RKO (cell line): Measurements from ENCODE around the gene CWC22.
"Not testable (repeated sequence)": the region's sequence is repeated elsewhere in the genome, so short reads cannot be mapped to it uniquely, and the experiment has no call there.

Experiments used
- DNase-seq: peaks from one replicate; pipeline ENCODE4 v3.0.0-alpha.2; 2016; ENCODE audit warnings: low spot score

Gene CWC22

DNA sequence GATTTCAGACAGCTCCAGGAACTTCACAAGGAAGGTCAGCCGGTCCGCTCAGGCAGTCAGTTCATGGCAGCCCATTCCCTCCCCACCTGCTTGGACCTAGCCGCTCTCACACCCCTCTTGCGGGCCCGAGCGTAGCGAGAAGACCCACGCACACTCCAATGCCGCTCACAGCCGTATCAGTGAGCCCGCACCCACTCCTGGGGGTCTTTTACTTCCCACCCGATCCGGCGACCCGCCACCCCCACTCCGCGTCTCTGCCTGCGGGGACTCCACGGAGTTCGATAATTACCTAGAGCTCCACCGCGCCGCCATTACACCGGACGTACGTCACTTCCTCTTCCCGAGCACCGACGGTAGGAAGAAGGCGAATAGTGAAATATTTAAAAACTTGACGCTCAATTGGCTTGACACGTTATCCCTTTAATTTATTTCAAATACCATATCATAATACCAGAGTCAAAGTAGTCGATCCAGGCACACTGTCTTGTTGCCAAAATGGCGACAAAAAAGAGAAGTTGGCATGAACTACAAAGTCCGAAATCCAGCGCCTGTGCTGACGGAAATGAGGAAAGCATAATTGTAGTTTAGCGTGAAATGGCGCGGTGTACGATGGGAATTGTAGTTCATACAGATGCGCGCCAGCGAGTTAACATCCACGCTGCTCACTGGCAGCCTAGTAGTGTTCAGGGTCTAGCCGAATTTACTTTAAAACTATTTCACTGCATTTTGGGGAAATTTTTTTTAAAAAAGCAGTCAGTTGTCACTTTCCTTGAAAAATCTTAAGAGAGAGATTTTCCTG is at the start of gene CWC22:
Gene CWC22 (minus strand): TSS at position 517 of the 799 bp plus-strand sequence. CDS start 13,956 bp downstream, outside the sequence.
- peak; percentile 95 for DNase-seq

DNA sequence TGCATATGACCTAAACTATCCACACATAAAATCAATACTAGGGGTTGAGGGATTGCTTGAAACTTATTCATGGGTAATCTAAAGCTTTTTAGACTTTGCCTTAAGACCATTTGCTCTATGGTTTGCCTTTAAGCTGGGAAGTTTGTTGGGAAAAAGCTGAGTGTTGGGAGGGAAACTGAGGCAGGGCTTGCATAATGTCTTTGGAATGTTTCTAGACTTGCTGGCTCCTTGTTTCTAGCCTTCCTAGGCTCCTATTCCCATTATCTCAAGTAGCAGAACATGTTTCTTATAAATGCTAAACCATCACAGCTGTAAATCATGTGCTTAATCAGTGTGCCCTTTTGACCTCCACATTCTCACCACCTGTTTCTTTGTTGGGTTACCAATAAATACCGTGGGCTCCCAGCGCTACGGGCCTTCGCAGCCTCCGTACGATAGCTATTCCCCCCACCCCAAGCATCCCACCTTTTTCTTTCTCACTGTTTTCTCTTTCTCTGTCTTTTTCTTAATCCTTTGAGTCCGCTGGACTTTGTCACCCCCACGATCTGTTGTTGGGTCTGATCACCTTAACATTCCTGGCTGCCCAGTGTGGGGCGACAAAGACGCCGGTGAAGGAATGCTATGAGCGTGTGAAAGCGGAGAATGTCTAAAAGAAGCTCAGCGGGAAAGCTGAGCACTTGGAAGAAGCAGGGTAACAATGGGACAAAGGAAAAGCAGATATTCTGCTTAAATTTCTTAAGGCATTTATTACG is 49.4 kb upstream of the CWC22 start:
- no peak for DNase-seq

DNA sequence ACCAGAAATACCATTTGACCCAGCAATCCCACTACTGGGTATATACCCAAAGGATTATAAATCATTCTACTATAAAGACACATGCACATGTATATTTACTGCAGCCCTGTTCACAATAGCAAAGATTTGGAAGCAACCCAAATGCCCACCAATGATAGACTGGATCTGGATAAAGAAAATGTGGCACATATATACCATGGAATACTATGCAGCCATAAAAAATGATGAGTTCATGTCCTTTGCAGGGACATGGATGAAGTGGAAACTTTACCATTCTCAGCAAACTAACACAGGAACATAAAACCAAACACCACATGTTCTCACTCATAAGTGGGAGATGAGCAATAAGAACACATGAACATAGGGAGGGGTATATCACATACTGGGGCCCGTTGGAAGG is 47.5 kb upstream of the CWC22 start:
- not testable (repeated sequence) for DNase-seq

DNA sequence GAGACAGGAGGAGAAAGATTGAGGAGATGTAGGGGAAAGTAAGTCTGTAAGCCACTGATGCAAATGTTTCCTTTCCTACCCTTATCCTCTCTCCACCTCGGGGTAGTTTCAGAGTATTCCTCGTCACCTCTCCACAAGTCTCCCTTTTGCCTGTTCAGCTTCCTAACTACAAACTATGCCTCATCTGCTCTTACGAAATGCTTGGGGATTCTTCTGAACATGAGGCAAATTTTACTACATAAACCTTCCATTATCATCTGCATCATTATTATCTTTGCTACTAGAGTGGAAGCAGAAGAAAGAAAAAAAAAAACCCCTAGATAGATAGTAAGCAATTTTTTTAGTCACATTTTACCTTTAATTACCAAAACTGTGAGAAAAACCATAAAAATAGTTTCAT is 43.1 kb upstream of the CWC22 start:
- DNase-seq: no peak

DNA sequence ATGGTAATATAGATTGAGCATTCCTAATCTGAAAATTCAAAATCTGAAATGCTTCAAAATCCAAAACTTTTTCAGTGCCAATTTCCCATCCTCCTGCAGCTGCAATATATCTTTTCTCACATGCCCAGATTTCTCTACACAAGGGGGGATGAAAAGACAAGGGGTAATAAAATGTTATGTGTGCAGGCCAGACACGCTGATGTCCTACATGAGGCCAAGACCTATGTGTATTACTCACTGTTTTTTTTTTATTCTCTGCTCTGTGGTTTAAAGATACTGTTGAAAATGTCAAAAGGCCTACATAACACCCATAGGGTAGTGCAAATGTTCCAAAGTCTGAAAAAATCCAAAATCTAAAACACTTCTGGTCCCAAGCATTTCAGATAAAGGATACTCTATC is 41.2 kb upstream of the CWC22 start:
- no peak for DNase-seq

DNA sequence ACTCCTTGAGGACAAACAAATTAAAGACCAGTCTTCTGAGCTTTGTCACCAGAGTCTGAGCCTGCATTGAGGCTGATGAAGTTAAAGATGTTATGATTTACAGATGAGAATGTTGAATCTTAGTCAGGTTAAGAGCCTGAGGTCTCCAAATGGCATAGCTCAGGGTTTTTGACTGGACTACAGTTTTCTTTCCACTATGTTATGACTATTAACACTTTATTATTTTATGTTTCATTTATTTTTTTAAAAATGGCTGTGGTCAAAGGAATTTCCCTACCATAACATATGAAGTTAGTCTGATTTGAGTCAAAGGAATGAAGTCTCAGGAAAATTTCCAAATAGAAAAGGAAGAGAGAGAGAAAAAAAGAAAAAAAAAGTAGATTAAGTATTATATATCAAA is 39.7 kb upstream of the CWC22 start:
- no peak for DNase-seq

DNA sequence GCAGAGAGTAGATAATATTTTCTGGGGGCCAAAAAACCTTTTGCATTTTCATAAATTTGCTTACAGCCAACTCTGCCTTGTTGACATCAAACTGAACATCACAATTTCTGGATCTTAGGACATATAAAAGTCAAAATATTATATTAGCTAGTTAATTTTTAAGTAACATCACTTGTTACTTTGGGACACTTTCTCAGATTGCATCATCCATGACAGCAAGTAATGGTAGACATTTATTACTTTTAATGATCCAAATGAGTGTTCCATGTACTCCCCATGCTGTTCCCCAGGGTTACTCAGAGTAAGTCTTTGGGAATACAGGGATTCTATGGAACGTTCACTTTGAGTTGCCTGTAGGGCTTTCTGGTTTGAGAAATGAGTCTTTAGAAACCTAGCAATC is 39.1 kb upstream of the CWC22 start:
- no peak for DNase-seq

DNA sequence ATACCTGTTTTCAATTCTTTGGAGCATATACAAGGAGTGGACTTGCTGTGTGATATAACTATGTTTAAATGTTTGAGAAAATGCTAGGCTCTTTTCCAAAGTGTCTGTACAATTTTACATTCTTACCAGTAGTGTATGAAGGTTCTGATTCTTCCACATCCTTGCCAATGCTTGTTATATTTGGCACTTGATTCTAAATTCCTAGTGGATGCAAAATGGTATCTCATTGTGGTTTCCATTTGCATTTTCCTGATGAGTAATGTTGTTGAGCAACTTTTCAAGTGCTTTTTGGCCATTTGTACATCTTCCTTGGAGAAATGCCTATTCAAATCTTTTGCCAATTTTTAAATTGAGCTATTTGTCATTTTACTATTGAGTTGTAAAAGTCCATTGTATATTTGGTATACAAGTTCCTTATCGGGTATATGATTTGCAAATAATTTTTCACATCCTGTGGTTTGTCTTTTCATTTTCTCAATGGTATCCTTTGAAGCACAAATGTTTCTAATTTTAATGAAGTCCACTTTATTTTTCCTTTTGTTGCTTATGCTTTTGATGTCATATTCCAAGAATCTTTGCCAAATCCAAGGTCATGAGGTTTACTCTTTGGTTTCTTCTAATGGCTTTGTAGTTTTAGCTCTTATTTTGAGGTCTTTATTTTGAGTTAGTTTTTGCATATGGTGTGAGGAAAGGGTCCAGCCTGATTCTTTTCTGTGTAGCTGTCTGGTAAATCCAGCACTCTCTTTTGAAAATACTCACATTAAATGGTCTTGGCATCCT is 33.2 kb upstream of the CWC22 start:
- no peak for DNase-seq

DNA sequence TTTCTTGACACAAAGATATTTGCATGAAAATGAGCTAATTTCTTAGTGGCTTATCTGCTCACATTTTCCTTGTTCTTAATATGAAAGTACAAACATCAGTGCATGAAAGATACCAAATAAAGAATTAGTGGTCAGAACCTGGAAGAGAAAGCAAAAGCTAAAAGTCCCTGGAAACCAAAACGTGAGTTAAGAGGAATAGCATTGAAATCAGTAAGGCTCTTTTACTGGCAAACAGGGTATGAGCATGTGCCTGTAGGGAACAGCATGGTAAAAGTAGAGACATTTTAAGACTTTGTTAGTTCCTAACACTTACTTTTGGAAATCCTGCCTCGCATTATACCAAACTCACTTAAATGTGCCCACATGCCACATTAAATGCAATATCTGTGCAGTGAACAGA is 31.9 kb upstream of the CWC22 start:
- no peak for DNase-seq

DNA sequence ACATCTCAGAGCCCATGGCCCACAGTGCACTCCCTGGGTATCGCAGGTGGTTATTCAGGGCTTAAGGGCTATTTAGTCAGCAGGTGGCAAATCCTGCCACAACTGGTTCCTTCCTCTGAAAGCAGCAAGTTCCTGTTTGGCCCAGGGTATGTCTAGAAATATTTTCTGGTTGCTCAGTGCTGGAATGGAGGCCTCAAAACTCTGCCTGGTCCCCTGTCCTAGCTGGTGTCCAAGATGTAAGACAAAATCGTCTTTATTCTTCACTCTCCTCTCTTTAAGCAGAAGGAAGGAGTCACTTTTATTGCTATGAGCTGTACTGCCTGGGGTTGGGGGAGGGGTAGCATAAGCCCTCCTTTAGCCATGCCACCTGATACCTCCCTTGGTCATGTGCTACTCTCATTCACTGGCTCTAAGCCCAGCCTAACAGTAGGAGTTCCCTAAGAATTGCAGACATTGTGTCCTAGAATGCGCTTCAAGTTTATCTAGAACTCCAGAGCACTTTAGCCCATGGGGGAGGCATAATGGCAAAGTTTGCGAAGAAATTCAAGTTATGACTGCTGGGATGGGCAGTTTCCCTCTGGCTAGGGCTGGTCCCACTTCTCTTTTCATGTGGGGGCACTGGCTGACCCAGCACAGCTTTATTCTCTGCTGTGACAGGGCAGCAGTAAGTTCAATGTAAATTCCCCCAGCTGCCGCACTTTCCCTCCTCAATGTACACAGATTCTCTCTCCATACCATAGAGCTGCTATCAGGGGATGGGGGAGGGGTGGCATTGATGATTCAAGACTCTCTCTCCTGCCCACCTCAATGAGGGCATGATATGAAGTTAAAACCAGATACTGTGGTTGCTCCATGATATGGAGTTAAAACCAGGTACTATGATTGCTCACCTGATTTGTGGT is 27.1 kb upstream of the CWC22 start:
- DNase-seq: no peak

DNA sequence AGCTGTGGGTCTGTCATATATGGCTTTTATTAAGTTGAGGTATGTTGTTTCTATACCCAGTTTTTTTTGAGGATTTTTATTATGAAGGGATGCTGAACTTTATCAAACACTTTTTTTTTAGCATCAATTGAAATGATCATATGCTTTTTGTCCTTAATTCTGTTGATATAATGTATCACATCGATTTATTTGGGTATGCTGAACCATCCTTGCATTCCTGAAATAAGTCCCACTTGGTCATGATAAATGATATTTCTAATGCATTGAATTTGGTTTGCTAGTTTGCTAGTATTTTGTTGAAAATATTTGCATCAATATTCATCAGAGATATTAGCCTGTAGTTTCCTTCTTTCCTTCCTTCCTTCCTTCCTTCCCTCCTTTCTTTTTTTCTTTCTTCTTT is 22.5 kb upstream of the CWC22 start:
- DNase-seq: no peak

DNA sequence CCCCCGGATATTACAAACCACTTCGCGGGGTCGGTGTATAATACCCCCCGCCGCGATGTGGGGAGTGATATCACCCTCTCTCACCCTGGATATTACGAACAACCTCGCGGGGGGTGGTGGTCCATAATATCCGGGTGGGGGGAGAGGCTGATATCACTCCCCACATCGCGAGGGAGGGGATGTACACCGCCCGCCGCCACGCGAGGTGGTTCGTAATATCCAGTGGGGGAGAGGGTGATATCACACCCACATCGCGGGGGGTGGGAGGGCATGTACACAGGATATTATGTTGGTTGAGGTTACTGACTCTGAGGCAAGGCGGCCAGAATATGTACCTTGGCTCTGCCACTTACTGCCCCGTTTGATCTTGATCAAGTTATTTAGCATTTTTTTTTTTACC is 14.8 kb upstream of the CWC22 start:
- no peak for DNase-seq

DNA sequence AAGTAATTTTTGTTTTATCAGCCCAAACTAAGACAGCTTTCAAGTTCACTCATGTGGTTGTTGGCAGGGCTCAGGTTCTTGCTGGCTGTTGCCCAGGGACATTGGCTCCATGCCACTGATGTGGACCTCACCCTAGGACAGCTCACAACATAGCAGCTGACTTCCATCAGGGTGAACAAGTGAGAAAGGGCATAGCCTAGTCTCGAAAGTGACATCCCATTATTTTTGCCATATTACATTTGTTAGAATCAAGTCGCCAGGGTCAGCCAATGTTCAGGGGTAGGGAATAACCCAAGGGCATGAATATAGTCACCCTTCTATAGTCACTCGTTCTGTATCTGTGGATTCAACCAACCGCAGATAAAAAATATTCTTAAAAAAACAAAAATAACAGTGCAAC is 10.7 kb upstream of the CWC22 start:
- no peak for DNase-seq

DNA sequence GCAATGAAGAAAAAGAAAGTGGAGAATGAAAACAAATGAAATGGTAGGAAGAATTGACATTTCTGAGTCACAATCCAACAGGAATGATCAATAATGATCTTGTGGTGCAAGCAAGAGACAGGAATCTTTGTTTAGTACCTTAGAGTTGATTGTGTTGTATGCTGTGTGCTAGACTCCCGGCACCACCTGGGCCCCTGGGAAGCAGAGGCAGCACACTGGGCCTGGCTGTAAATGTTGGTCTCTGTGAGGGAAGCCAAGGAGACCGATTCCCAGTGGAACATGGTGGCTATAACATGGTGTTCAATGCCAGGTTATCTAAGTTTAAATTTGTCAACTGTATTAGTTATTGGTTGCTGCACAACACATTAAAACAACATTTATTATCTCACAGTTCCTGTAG is 9.8 kb upstream of the CWC22 start:
- no peak for DNase-seq

DNA sequence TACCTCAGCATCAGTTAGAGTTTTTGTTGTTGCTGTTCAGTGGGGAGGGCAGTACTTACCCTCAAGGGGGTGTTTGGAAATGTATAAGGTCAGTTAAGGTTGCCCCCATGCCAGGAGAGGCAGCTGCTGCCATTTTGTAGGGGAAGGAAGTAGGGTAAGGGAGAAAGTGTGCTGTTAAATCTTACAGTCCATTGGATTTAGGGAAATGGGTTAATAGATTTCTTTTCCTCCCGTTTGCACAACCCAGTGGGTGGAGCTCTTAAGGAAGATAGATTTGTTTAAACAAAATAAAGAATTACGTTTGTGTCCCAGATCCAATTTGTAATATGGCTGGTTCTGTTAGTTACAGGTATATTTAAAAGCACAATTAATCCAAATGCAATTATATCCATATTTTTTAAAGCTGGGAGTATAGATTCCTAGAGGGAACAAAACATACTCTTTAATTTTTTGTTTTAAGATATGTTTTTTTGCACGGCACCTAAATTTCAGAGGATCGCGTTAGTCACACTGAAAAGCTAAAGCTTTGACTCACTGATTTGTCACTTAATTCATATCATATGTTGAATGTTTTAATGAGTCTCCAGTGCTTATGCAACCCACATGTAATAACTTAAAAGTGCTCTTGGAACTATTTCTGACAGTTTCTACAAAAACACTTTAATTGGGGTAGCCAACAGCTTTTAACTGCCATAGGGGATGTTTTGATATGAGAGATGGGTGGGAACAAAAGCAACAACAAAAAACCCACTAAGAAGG is 9.0 kb upstream of the CWC22 start:
- peak; percentile 88 for DNase-seq

DNA sequence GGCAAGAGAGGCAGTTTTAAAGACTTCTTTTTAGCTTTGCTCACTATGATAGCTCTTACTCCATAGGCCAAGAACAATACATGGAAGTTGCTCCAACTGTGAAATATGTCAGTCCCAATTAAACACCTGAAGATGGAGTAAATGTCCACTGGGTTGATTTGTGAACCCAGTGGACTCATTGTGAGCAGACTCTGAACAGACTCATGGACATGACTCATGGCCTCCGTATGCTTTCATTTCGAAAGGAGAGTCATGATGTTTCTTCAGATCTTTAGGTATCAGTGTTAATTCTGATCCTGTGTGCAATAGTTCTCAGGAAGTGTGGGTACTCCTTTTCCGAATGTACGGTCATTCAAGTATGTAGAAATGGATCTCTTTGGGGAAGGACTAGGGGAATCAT is 5.4 kb upstream of the CWC22 start:
- peak; percentile 89 for DNase-seq

DNA sequence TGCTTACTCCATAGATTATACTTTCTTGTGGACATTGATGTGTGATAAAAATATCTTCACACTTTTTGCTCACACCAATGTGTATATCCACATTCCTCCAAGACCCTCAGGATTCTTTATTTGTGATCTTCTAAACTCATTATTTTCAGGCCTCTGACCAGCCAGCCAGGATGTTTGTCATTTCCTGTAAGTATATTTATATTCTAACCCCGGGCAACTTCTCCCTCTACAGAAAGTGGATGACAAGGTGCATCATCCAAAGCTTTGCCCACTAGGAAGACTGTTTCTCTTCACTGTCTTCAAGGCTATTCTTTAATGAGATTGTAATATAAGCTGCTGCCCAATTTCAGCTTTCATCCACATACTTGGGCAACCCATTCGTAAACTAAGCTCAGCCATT is 3.6 kb upstream of the CWC22 start:
- no peak for DNase-seq

DNA sequence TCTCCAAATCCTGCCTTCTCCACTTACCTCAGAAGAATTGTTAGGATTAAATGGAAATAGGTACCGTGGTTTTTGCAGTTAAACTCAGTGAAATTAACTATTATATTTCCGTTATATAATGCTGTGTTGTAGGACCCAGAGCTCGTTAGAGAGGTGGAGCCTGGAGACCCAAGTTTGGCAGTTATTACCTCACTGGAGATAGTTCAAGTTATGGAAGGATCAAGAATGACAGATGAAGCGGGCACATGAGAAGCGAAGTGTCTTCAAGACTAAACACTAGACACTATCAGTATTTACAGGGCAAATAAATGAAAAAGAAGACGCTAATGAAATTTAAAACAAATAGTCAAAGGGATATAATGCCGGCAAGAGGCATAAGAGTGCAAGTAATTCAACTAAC is 866 bp downstream of the CWC22 start:
- peak; percentile 43 for DNase-seq

DNA sequence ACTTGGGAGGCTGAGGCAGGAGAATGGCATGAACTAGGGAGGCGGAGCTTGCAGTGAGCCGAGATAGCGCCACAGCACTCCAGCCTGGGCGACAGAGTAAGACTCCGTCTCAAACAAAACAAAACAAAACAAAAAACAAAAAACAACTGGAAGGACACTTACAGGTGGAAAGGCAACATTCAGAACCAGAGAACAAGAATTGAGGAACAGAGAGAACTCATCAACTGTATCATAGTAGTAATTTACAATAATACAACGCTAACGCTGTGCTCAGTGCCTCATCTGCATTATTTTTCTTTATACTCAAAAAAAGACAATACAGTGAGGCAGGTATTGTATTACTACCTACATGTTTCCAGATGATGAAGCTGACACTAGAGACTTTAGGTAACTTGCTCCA is 1.6 kb downstream of the CWC22 start:
- not testable (repeated sequence) for DNase-seq

DNA sequence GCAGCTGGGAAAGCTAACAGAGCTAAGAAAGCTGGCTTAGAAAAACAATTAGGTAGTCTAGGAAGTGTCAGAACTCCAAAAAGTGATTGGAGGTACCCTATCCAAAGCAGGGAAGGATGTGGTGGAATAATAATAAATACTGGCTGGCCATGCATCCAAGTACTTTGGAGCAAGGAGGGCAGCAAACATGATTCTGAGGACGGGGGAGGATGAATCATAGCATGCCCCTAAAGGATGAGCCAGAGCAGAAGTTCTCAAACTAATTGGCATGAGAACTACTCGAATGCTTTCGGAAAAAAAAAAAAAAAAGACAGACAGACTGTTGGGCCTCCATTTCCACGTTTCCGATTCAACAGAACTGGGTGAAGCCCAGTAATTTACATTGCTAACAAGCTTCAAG is 2.4 kb downstream of the CWC22 start:
- no peak for DNase-seq

DNA sequence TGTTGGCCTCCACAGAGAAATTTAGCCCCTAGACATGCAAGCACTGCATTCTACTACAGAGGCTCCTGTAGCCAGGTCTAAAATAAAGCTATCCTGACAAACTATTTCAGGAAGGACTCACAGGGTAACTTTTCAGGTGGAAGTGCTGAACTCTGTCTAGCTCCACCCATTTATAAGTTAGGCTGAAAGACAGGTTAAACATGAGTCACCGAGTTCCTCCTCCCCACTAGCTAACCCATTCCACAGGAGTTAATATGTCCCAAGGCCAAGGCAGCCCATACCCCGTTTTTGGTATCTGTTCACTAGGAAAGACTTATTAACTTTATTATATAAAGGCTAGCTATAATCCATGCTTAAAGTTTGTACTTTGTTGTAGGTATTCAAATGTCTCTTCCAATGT is 3.5 kb downstream of the CWC22 start:
- no peak for DNase-seq
